ENCODE results near the gene LRMDA.
A peak's percentile ranks its signal among the peaks of the same experiment; 100 is the strongest.

LRMDA gene

GRCh38 chr10:75924309-75924902 lies 493.0 kb downstream of the LRMDA start:
- H3K4me1 ChIP-seq (ENCODE audit: insufficient read depth, low read length): no peaks in the 10 kb centered on the region
- ATAC-seq (ENCODE audit: insufficient read depth, low read depth) (no peak), DNase-seq (no peak)
- no peak overlapping the region for H3K4me2 ChIP-seq (ENCODE audit: insufficient read depth, low read length)
- H3K9ac ChIP-seq (ENCODE audit: low read depth, low read length): no peak overlapping the region
- H3K9me3 ChIP-seq (ENCODE audit: insufficient read depth, low read length, severe bottlenecking): no peaks in the 10 kb centered on the region
- no peaks in the 10 kb centered on the region for H3K27me3 ChIP-seq (ENCODE audit: insufficient read depth, low read length, poor library complexity)
- H4K20me1 ChIP-seq (ENCODE audit: insufficient read depth, low read length): no peaks in the 10 kb centered on the region
- H2AFZ ChIP-seq (ENCODE audit: low read depth, low read length): no peak overlapping the region
- TF ChIP-seq EZH2 (IDR thresholded peaks at IDR 0.05; ENCODE audit: borderline replicate concordance, low read depth, low read length, severe bottlenecking) (no peak), CTCF (IDR thresholded peaks at IDR 0.05; ENCODE audit: borderline replicate concordance, extremely low read depth, low read length, poor library complexity, severe bottlenecking) (no peak)
- H3K27ac ChIP-seq (ENCODE audit: low read length): no peak overlapping the region
- H3K4me3 ChIP-seq (ENCODE audit: low read depth in 1 of 2, low read length in 2 of 2): no peak overlapping the region
- H3K79me2 ChIP-seq (ENCODE audit: insufficient read depth, low read length): no peaks in the 10 kb centered on the region
- H3K36me3 ChIP-seq (ENCODE audit: insufficient read depth, low read length): no peaks in the 10 kb centered on the region

GRCh38 chr10:75925999-75926398 lies 494.6 kb downstream of the LRMDA start:
- H3K4me2 ChIP-seq (ENCODE audit: insufficient read depth, low read length): no peak overlapping the region
- no peak overlapping the region for H3K4me3 ChIP-seq (ENCODE audit: low read depth in 1 of 2, low read length in 2 of 2)
- H4K20me1 ChIP-seq (ENCODE audit: insufficient read depth, low read length): no peaks in the 10 kb centered on the region
- H3K36me3 ChIP-seq (ENCODE audit: insufficient read depth, low read length): no peaks in the 10 kb centered on the region
- DNase-seq (no peak), ATAC-seq (ENCODE audit: insufficient read depth, low read depth) (no peak)
- no peaks in the 10 kb centered on the region for H3K9me3 ChIP-seq (ENCODE audit: insufficient read depth, low read length, severe bottlenecking)
- H3K79me2 ChIP-seq (ENCODE audit: insufficient read depth, low read length): no peaks in the 10 kb centered on the region
- H3K27ac ChIP-seq (ENCODE audit: low read length): no peak overlapping the region
- no peak for TF ChIP-seq CTCF (IDR thresholded peaks at IDR 0.05; ENCODE audit: borderline replicate concordance, extremely low read depth, low read length, poor library complexity, severe bottlenecking)
- no peak for TF ChIP-seq EZH2 (IDR thresholded peaks at IDR 0.05; ENCODE audit: borderline replicate concordance, low read depth, low read length, severe bottlenecking)
- no peaks in the 10 kb centered on the region for H3K4me1 ChIP-seq (ENCODE audit: insufficient read depth, low read length)
- no peak overlapping the region for H2AFZ ChIP-seq (ENCODE audit: low read depth, low read length)
- no peaks in the 10 kb centered on the region for H3K27me3 ChIP-seq (ENCODE audit: insufficient read depth, low read length, poor library complexity)
- no peak overlapping the region for H3K9ac ChIP-seq (ENCODE audit: low read depth, low read length)

GRCh38 chr10:75926763-75927162 lies 495.3 kb downstream of the LRMDA start:
- Histone ChIP-seq H2AFZ (ENCODE audit: low read depth, low read length) (no peak overlapping the region), H3K27me3 (ENCODE audit: insufficient read depth, low read length, poor library complexity) (peaks cover 3% of the 10 kb centered on the region), H3K9me3 (ENCODE audit: insufficient read depth, low read length, severe bottlenecking) (no peaks in the 10 kb centered on the region), H3K4me1 (ENCODE audit: insufficient read depth, low read length) (no peaks in the 10 kb centered on the region), H3K79me2 (ENCODE audit: insufficient read depth, low read length) (no peaks in the 10 kb centered on the region), H3K36me3 (ENCODE audit: insufficient read depth, low read length) (no peaks in the 10 kb centered on the region), H3K4me3 (ENCODE audit: low read depth in 1 of 2, low read length in 2 of 2) (no peak overlapping the region), H3K4me2 (ENCODE audit: insufficient read depth, low read length) (no peak overlapping the region), H4K20me1 (ENCODE audit: insufficient read depth, low read length) (no peaks in the 10 kb centered on the region), H3K9ac (ENCODE audit: low read depth, low read length) (no peak overlapping the region), H3K27ac (ENCODE audit: low read length) (no peak overlapping the region)
- ATAC-seq (ENCODE audit: insufficient read depth, low read depth) (no peak), DNase-seq (peak; percentile 7)
- TF ChIP-seq CTCF (IDR thresholded peaks at IDR 0.05; ENCODE audit: borderline replicate concordance, extremely low read depth, low read length, poor library complexity, severe bottlenecking): peak; percentile 41
- no peak for TF ChIP-seq EZH2 (IDR thresholded peaks at IDR 0.05; ENCODE audit: borderline replicate concordance, low read depth, low read length, severe bottlenecking)

All from DND-41 (cell line).